Spinal cord (tissue), 10 donors: ENCODE measurements around the gene ANKRD45. TPM values are rescaled to one million over a fixed set of nuclear protein-coding genes. Genes with fewer than 3 reads are reported as not detected.
"Not testable (repeated sequence)": the region's sequence is repeated elsewhere in the genome, so short reads cannot be mapped to it uniquely, and the experiment has no call there.

Experiments
- DNase-seq, 6 donors: peaks; one replicate each; pipeline versions ENCODE4 v3.0.0 to v3.0.0-alpha.2; 2013 to 2015; ENCODE audit warnings: low spot score in 6 of 6, low read depth in 4 of 6
- H3K27ac ChIP-seq: one replicate; pipeline ENCODE4 v1.5.1; 2013; ENCODE audit warnings: low read depth, low read length, control low read depth
- H3K27me3 ChIP-seq: one replicate; pipeline ENCODE4 v1.6.1; 2013; ENCODE audit warnings: low read length; ENCODE audit not compliant: control insufficient read depth, insufficient read depth
- H3K36me3 ChIP-seq: one replicate; pipeline ENCODE4 v1.6.1; 2013; ENCODE audit warnings: low read length; ENCODE audit not compliant: control insufficient read depth, insufficient read depth
- H3K4me1 ChIP-seq: one replicate; pipeline ENCODE4 v1.6.1; 2013; ENCODE audit warnings: low read length; ENCODE audit not compliant: control insufficient read depth, insufficient read depth
- H3K4me3 ChIP-seq: one replicate; pipeline ENCODE4 v1.5.1; 2013; ENCODE audit warnings: low read depth, low read length, control low read depth
- H3K9me3 ChIP-seq: one replicate; pipeline ENCODE4 v1.6.1; 2013; ENCODE audit warnings: low read length; ENCODE audit not compliant: control insufficient read depth, insufficient read depth
- WGBS: methylation state at CpG from one replicate; pipeline ENCODE4 v1.1.5; 2013; ENCODE audit warnings: missing lambda C conversion rate; ENCODE audit not compliant: insufficient coverage; 5-methylcytosine and 5-hydroxymethylcytosine counted together
- polyA plus RNA-seq, 2 donors: library from polyadenylated mRNA; unstranded; fragments of 120-200 nt; gene quantifications; one replicate each; pipeline ENCODE4 v1.2.1, GENCODE V29; 2013; ENCODE audit not compliant: insufficient read length in 2 of 2
- total RNA-seq, 2 donors: library from RNA; depleted of rRNA in 1 of 2; stranded (reverse); fragments of 120-200 nt in 1 of 2; fragments of >200 nt in 1 of 2; gene quantifications; one replicate each; pipeline versions ENCODE4 v1.2.3 to v1.2.4, GENCODE V29; 2013 to 2014
- donor health status: healthy.

ANKRD45 gene
- total and polyA plus RNA-seq, 4 donors, result 8.8 to 15.4 (median 9.7) TPM

DNA sequence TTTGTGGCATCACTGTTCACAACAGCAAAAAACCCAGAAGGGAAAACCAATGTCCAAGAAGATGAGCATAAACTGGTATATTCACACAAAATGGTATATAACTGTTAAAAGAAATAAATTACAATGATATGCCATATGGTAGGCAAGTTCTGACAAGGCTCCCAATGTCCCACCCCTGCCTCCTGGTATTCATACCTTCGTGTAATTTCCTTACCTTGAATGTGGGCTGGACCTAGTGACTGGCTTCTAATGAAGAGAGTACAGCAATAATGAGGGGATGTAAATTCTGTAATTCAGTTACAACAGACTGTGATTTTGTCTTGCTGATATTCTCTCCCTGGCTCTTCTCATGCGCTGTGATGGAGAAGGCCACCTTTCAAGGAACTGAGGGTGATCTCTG is 9.3 kb downstream of the ANKRD45 start:
- H3K4me1 ChIP-seq, result no peaks in the 10 kb centered on the region
- H3K4me3 ChIP-seq, result no peak overlapping the region
- no CpG with 5 or more reads among the region's 2 CpGs for WGBS
- no peak for DNase-seq
- H3K27me3 ChIP-seq, result no peaks in the 10 kb centered on the region
- no peak overlapping the region for H3K27ac ChIP-seq
- H3K36me3 ChIP-seq, result peaks cover 11% of the 10 kb centered on the region
- peaks cover 2% of the 10 kb centered on the region for H3K9me3 ChIP-seq

DNA sequence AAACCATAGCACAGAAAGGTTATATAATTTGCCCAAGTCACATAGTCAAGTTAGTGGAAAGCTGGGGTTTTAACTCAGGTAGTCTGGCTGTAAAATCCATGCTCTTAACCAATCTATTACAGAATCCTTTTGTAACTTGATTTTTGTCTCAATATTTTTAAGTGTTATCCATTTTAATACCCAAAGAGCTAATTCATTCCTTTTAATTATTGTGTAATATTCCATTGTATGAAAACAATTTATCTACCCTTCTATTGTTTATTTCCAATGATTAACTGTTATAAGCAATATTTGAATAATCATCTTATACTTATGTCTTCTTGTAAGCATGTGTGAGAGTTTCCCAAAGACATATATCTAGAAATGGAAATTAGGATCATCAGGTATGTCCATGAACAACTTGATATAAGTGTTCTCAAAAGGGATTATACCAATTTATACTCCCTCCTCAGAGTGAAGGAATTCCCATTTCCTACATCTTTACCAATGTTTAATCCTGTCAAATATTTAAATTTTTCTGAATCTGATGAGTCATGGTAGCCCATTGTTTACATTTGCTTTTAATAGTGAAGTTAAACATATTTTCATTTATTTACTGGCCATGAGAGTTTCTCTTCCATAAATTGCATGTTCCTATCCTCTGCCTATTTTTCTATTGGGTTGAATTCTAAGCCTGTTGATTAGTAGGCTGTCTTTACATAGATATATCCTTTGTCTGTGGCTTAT is 20.6 kb downstream of the ANKRD45 start:
- Histone ChIP-seq H3K4me3 (no peak overlapping the region), H3K4me1 (no peaks in the 10 kb centered on the region), H3K27me3 (no peaks in the 10 kb centered on the region), H3K27ac (no peak overlapping the region), H3K9me3 (no peaks in the 10 kb centered on the region), H3K36me3 (no peaks in the 10 kb centered on the region)
- DNase-seq, result no peak

DNA sequence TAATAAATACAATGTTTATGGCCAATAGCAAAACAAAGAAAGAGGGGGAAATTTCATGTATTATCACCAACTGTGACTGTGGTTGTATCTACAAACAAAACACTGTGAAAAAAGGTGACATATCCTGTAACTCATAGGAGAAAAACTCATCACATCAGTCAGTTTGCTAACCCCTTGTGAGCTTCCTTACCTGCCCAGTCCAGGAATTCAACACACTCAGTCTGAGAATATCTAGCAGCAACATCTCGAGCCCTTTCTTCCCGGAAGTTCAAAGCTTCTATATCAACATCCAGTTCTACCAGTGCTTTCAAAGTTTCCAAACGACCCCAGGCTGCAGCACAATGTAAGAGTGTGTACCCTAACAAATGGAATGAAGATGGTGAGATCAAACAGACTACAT is 23.0 kb downstream of the ANKRD45 start:
- no CpG with 5 or more reads among the region's 3 CpGs for WGBS
- Histone ChIP-seq H3K27me3 (no peaks in the 10 kb centered on the region), H3K4me3 (no peak overlapping the region), H3K4me1 (no peaks in the 10 kb centered on the region), H3K27ac (no peak overlapping the region), H3K9me3 (no peaks in the 10 kb centered on the region), H3K36me3 (no peaks in the 10 kb centered on the region)
- no peak for DNase-seq

DNA sequence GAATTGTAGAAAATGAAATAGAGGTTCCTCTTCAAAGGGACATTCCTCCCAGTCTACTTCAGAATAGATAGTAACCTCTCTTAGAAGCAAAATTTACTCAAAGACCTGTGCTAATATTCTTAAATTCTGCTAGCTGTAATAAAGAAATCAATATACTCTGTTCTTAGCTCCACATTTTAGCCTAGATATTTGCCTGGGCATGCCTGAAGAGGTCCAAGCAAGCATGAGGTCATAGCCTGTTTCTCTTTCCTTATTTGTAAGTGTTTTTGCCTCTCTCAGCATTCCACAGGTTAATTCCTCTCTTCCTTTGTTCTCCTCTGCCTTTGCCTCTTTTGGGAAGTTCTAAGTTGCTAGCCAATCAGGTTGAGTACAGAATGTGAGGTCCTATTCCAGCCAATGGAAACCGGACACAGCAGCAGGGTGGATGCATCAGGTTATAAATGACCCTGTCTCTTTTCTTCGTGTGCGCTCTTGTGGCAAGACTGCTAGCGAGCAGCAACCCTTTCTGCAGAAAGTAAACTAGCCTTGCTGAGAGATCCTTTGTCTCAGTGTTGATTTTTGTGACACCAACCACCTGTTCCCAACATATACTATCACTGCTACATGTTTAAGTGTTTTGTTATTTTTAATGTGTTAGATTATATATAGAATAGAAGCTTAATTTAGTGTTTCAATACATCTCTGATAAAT is 27.1 kb downstream of the ANKRD45 start:
- H3K4me1 ChIP-seq, H3K36me3 ChIP-seq, H3K4me3 ChIP-seq, H3K27me3 ChIP-seq, H3K9me3 ChIP-seq, DNase-seq, H3K27ac ChIP-seq: not testable (repeated sequence)
- WGBS, result 77% methylated on average over 4 of the region's 4 CpGs

DNA sequence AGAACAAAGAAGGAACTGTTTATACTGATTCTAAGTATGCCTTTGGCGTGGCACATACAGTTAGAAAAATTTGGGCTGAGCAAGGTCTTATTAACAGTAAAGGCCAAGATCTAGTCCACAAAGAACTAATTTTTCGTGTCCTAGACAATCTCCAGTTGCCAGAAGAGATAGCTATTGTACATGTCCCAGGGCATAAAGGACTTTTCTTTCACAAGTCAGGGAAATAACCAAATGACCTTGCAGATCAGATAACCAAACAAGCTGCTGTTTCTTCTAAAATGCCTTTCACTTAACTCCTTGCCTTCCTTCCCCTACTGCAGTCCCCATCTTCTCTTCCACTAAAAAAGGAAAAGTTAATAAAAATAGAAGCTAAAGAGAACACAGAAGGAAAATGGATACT is 30.5 kb downstream of the ANKRD45 start:
- no peaks in the 10 kb centered on the region for H3K4me1 ChIP-seq
- no peaks in the 10 kb centered on the region for H3K27me3 ChIP-seq
- H3K36me3 ChIP-seq, result no peaks in the 10 kb centered on the region
- H3K4me3 ChIP-seq, result no peak overlapping the region
- WGBS, result 31% methylated on average over 2 of the region's 2 CpGs
- DNase-seq, result no peak
- no peaks in the 10 kb centered on the region for H3K9me3 ChIP-seq
- H3K27ac ChIP-seq, result no peak overlapping the region

DNA sequence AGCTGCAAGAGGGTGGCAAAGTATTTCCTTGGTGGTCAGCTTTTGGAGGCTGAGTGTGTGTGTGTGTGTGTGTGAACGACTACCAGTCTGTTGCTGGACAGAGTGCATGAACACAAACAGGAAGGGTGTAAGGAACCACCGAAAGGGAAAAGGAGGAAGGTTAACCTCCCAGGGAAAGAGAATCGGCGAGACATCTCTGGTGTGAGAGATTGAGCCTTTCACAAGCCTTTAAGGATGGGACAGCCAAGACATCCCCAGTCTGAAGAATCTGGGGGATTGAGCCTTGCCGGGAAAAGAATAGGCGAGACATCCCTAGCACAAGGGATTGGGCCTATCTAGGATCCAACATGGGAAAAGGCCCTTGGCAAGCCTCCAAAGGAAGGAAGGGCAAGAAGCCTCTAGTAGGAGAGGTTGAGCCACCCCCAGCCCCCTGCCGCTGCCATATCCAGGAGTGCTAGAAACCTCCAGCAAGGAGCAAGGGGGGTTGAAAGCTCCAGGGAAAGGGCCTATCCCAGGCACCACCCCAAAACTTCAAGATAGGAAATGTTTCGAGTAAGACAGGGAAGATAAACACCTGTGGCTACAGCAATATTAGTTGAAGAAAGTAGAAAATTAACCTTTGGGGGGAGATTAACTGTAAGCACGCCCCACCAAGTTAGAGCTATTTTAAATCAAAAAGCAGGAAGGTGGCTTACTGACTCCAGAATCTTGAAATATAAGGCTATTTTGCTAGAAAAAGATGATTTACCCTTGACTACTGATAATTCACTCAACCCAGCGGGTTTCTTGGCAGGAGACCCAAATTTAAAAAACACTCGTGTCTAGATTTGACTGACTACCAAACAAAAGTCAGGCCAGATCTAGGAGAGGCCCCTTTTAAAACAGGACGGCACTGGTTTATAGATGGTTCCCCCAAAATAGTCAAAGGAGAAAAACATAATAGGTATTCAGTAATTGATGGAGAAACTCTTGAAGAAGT is 31.3 kb downstream of the ANKRD45 start:
- H3K4me3 ChIP-seq, result no peak overlapping the region
- H3K27ac ChIP-seq, result no peak overlapping the region
- WGBS, result 90% methylated on average over 8 of the region's 12 CpGs

DNA sequence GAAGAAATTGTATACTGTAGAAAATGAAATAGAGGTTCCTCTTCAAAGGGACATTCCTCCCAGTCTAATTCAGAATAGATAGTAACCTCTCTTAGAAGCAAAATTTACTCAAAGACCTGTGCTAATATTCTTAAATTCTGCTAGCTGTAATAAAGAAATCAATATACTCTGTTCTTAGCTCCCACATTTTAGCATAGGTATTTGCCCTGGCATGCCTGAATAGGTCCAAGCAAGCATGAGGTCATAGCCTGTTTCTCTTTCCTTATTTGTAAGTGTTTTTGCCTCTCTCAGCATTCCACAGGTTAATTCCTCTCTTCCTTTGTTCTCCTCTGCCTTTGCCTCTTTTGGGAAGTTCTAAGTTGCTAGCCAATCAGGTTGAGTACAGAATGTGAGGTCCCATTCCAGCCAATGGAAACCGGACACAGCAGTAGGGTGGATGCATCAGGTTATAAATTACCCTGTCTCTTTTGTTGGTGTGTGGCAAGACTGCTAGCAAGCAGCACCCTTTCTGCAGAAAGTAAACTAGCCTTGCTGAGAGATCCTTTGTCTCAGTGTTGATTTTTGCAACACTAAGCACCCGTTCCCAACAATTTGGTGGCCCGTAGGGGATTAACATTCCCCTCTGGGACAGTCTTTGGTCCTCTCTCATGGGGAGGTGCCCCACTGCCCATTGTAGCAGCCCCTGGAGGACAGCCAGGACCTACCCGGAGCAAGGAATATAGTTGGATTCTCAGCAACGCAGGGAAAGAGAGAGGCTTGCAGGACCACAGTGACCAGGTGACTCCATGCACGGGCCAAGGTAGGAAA is 32.2 kb downstream of the ANKRD45 start:
- 91% methylated on average over 5 of the region's 6 CpGs for WGBS
- H3K4me1 ChIP-seq, H3K9me3 ChIP-seq, DNase-seq, H3K27ac ChIP-seq, H3K4me3 ChIP-seq, H3K36me3 ChIP-seq, H3K27me3 ChIP-seq: not testable (repeated sequence)

More for the DNA sequence above, 31.3 kb downstream of the ANKRD45 start:
- H3K4me1 ChIP-seq, result no peaks in the 10 kb centered on the region
- no peaks in the 10 kb centered on the region for H3K9me3 ChIP-seq
- no peaks in the 10 kb centered on the region for H3K36me3 ChIP-seq
- no peaks in the 10 kb centered on the region for H3K27me3 ChIP-seq
- DNase-seq, result no peak

DNA sequence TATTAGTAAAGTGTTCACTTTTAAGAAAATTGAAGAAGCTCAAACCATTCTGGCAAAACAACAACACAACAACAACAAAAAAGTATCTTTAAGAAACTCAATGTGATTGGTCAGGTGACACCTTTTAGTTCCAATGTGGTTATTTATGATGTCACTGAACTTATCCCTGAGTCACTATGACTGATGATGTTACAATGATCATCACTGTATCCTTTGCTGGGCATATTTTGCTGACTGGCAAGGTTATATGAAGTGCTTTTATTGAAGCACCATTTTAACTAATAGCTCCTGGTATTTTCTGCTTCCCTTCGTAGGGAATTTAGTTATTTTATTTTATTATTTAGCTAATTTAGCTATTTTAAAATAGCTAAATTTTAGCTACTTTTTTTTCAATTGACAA is 34.5 kb downstream of the ANKRD45 start, which contains the start of gene TEX50:
Gene TEX50, plus strand, starts transcription at position 223 of the 400 bp plus-strand sequence. CDS start 184 bp downstream, outside the sequence.
- Histone ChIP-seq H3K4me1 (no peaks in the 10 kb centered on the region), H3K4me3 (no peak within 1 kb of the TSS), H3K36me3 (no peaks in the 10 kb centered on the region), H3K9me3 (no peaks in the 10 kb centered on the region), H3K27me3 (no peaks in the 10 kb centered on the region), H3K27ac (no peak within 1 kb of the TSS)
- no peak for DNase-seq
- WGBS, result no CpG with 5 or more reads among the region's 1 CpG

DNA sequence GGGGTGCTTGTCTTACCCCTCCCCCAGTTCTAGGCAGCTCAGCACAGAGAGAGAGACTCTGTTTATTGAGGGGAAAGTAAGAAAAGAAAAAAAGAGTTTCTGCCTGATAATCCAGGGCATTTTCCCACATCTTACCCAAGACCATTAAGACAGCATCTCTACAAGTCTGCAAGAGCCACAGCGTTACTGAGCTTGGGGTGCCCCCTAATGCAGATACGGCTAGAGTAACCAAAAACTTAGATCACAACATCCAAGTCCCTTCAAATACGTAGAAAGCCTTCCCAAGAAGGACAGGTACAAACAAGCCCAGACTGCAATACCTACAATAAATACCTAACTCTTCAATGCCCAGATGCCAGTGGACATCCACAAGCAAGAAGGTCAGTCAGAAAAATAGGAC is 40.8 kb downstream of the ANKRD45 start:
- Histone ChIP-seq H3K36me3 (no peaks in the 10 kb centered on the region), H3K4me3 (no peak overlapping the region), H3K4me1 (no peaks in the 10 kb centered on the region), H3K27me3 (no peaks in the 10 kb centered on the region), H3K27ac (no peak overlapping the region), H3K9me3 (no peaks in the 10 kb centered on the region)
- DNase-seq, result no peak
- WGBS, result 91% methylated on average over 3 of the region's 3 CpGs
